Stimulated activated CD8-positive, alpha-beta memory T cell treated with anti-CD3 and anti-CD28 coated beads, Interleukin-7, amount 100 ng/mL, for 24 hours (primary cell): Measurements from ENCODE around the gene RPS27L.

Experiments used
- DNase-seq: peaks from one replicate; pipeline ENCODE4 v3.0.0-alpha.2; 2020; ENCODE audit warnings: low read depth

RPS27L gene

GRCh38 chr15:63188247-63188925, 31.1 kb upstream of the RPS27L start:
- DNase-seq = no peak

GRCh38 chr15:63187589-63188226, 30.4 kb upstream of the RPS27L start:
- DNase-seq = no peak

- no peak for DNase-seq
These were observed 28.8 kb upstream of the RPS27L start for GRCh38 chr15:63186065-63186464.

GRCh38 chr15:63185206-63185605, 27.9 kb upstream of the RPS27L start:
- no peak for DNase-seq

GRCh38 chr15:63181648-63182047, 24.4 kb upstream of the RPS27L start:
- no peak for DNase-seq

GRCh38 chr15:63180746-63181145, 23.5 kb upstream of the RPS27L start:
- DNase-seq = no peak

GRCh38 chr15:63178034-63178433, 20.8 kb upstream of the RPS27L start:
- no peak for DNase-seq

- DNase-seq = no peak
These were observed 19.0 kb upstream of the RPS27L start for GRCh38 chr15:63176302-63176701.

GRCh38 chr15:63172851-63173451, 15.7 kb upstream of the RPS27L start:
- DNase-seq = no peak

GRCh38 chr15:63172376-63172775, 15.1 kb upstream of the RPS27L start:
- no peak for DNase-seq

GRCh38 chr15:63169788-63170187, 12.5 kb upstream of the RPS27L start:
- DNase-seq = no peak

- DNase-seq = no peak
These were observed 8.9 kb upstream of the RPS27L start for GRCh38 chr15:63166219-63166618.

- no peak for DNase-seq
These were observed 8.0 kb upstream of the RPS27L start for GRCh38 chr15:63165166-63165859.

- DNase-seq = no peak
These were observed 5.9 kb upstream of the RPS27L start for GRCh38 chr15:63163217-63163616.

- no peak for DNase-seq
These were observed 3.4 kb upstream of the RPS27L start for GRCh38 chr15:63160638-63161037.

GRCh38 chr15:63157891-63158431, 684 bp upstream of the RPS27L start:
- DNase-seq = no peak

- DNase-seq = no peak
These were observed 541 bp downstream of the RPS27L start for GRCh38 chr15:63156755-63157117.

GRCh38 chr15:63156086-63156710, 1.1 kb downstream of the RPS27L start:
- no peak for DNase-seq

GRCh38 chr15:63155486-63155885, 1.8 kb downstream of the RPS27L start:
- no peak for DNase-seq

GRCh38 chr15:63151665-63152064, 5.6 kb downstream of the RPS27L start:
- DNase-seq = no peak

- no peak for DNase-seq
These were observed 10.6 kb downstream of the RPS27L start for GRCh38 chr15:63146684-63147083.

GRCh38 chr15:63145426-63145825, 11.9 kb downstream of the RPS27L start:
- no peak for DNase-seq
